Measurements from ENCODE around the gene P3R3URF.

GRCh38 chr1:46210561-46210960, 34.3 kb upstream of the P3R3URF start:
- no peak for TF ChIP-seq EZH2 (IDR thresholded peaks at IDR 0.05)
- TF ChIP-seq CTCF (IDR thresholded peaks at IDR 0.05 in 2 of 3, conservative IDR thresholded peaks at IDR 0.05 in 1 of 3; ENCODE audit: borderline replicate concordance in 1 of 3, insufficient read depth in 1 of 3, low read depth in 2 of 3, low read length in 2 of 3), result no peak
- TF ChIP-seq ZNF274 (IDR thresholded peaks at IDR 0.05; ENCODE audit: low read depth, low read length), result no peak
- no peak for TF ChIP-seq YY1 (IDR thresholded peaks at IDR 0.05; ENCODE audit: extremely low read depth, insufficient replicate concordance, low read depth, low read length)
- no peak for TF ChIP-seq EZH2phosphoT487 (IDR thresholded peaks at IDR 0.05; ENCODE audit: borderline replicate concordance)
- TF ChIP-seq POLR2A (IDR thresholded peaks at IDR 0.05; ENCODE audit: borderline replicate concordance, extremely low read depth, insufficient read depth, insufficient read length), result no peak
- no peak for TF ChIP-seq RAD21 (IDR thresholded peaks at IDR 0.05; ENCODE audit: low read depth)
